H1 (cell line): ENCODE data around the gene INPP4B. TPM values are rescaled to one million over a fixed set of nuclear protein-coding genes. Genes with fewer than 3 reads are reported as not detected.

Experiments used
- CTCF ChIA-PET: fragments of 300-600 bp; sonication (Branson Sonifier 250); formaldehyde crosslinking; loops from one replicate; lab custom pipeline; 2021; ENCODE audit not compliant: partially characterized antibody; lab: Charles Lee
- POLR2A ChIA-PET: fragments of 300-600 bp; sonication (Branson Sonifier 250); formaldehyde crosslinking; loops from one replicate; lab custom pipeline; 2021; ENCODE audit warnings: inconsistent platforms; ENCODE audit not compliant: partially characterized antibody; lab: Charles Lee
- DNase-seq, 2 experiments: peaks; one replicate each; pipeline versions ENCODE4 v3.0.0 to v3.0.0-alpha.2; 2010 to 2022; ENCODE audit warnings: low spot score in 2 of 2, low read depth in 1 of 2, mixed read lengths in 1 of 2
- FAIRE-seq: peaks from 2 replicates; lab custom pipeline; 2011; peaks lifted over from hg19 to GRCh38; lab: Jason Lieb, UNC
- H2AFZ ChIP-seq: 2 replicates; pipeline ENCODE4 v1.8.1; 2012; ENCODE audit warnings: low read length, inconsistent platforms
- H2AK5ac ChIP-seq: 2 replicates; pipeline ENCODE4 v1.6.1; 2013; ENCODE audit warnings: low read depth, low read length
- H2BK120ac ChIP-seq: replicated peaks from 2 replicates; pipeline ENCODE3; 2013; ENCODE audit warnings: low read depth, low read length, inconsistent platforms
- H2BK12ac ChIP-seq: 2 replicates; pipeline ENCODE4 v1.6.1; 2013; ENCODE audit warnings: low read depth, low read length
- H2BK15ac ChIP-seq: 2 replicates; pipeline ENCODE4 v1.6.1; 2013; ENCODE audit warnings: low read length
- H2BK20ac ChIP-seq: 2 replicates; pipeline ENCODE4 v1.6.1; 2013; ENCODE audit warnings: low read length
- H2BK5ac ChIP-seq: 2 replicates; pipeline ENCODE4 v1.6.1; 2013; ENCODE audit warnings: low read depth, low read length
- H3K14ac ChIP-seq: 2 replicates; pipeline ENCODE4 v1.6.1; 2013; ENCODE audit warnings: inconsistent platforms; ENCODE audit not compliant: insufficient read length
- H3K18ac ChIP-seq: 2 replicates; pipeline ENCODE4 v1.6.1; 2013; ENCODE audit warnings: low read length; ENCODE audit errors: extremely low read depth
- H3K23ac ChIP-seq: 2 replicates; pipeline ENCODE4 v1.6.1; 2013; ENCODE audit warnings: inconsistent platforms; ENCODE audit not compliant: insufficient read length
- H3K23me2 ChIP-seq: 2 replicates; pipeline ENCODE4 v1.6.1; 2013; ENCODE audit warnings: low read depth, low read length
- H3K27ac ChIP-seq: 2 replicates; pipeline ENCODE4 v1.6.1; 2011; ENCODE audit warnings: low read depth, low read length, inconsistent platforms
- H3K27me3 ChIP-seq, 4 experiments: replicated peaks in 1 of 4; 1 replicate in 1 of 4; 2 replicates in 3 of 4; pipeline versions ENCODE4 v1.6.1 to v1.8.1; 2011 to 2013; ENCODE audit warnings: low read length in 3 of 4, mild to moderate bottlenecking in 3 of 4, inconsistent platforms in 2 of 4, mixed read lengths in 2 of 4, moderate library complexity in 1 of 4; ENCODE audit not compliant: control insufficient read depth in 3 of 4, insufficient read depth in 3 of 4; ENCODE audit errors: extremely low read depth in 1 of 4
- H3K36me3 ChIP-seq, 4 experiments: 2 replicates each; pipeline versions ENCODE4 v1.6.1 to v1.8.1; 2011 to 2013; ENCODE audit warnings: mild to moderate bottlenecking in 4 of 4, low read length in 3 of 4, moderate library complexity in 2 of 4, control low read depth in 1 of 4, inconsistent platforms in 1 of 4; ENCODE audit not compliant: insufficient read depth in 4 of 4, control insufficient read depth in 2 of 4
- H3K4ac ChIP-seq: replicated peaks from 2 replicates; pipeline ENCODE3; 2013; ENCODE audit warnings: low read length, low read depth, mixed read lengths, inconsistent platforms; ENCODE audit not compliant: insufficient read length
- H3K4me1 ChIP-seq, 4 experiments: replicated peaks in 1 of 4; 1 replicate in 1 of 4; 2 replicates in 3 of 4; pipeline versions ENCODE4 v1.6.1 to v1.8.1; 2011 to 2013; ENCODE audit warnings: low read length in 3 of 4, inconsistent platforms in 2 of 4, mixed read lengths in 1 of 4; ENCODE audit not compliant: insufficient read depth in 4 of 4, control insufficient read depth in 3 of 4
- H3K4me2 ChIP-seq, 2 experiments: 2 replicates each; pipeline versions ENCODE4 v1.6.1 to v1.8.1; 2011 to 2013; ENCODE audit warnings: low read depth in 2 of 2, low read length in 2 of 2, control low read depth in 1 of 2, inconsistent platforms in 1 of 2, mild to moderate bottlenecking in 1 of 2; ENCODE audit not compliant: insufficient read depth in 1 of 2
- H3K4me3 ChIP-seq, 4 experiments: fragments of 200-600, 300-600 bp in 1 of 4; sonication (generic), shearing (Covaris generic), sonication (Bioruptor Twin) in 1 of 4; 2 replicates each; pipeline versions ENCODE4 v1.5.1 to v1.8.1; 2011 to 2016; ENCODE audit warnings: low read length in 4 of 4, low read depth in 3 of 4, control low read depth in 2 of 4, inconsistent platforms in 2 of 4, mild to moderate bottlenecking in 2 of 4, mixed read lengths in 1 of 4, moderate library complexity in 1 of 4; ENCODE audit not compliant: insufficient read depth in 2 of 4; ENCODE audit errors: extremely low read depth in 1 of 4
- H3K56ac ChIP-seq: replicated peaks from 2 replicates; pipeline ENCODE3; 2013; ENCODE audit warnings: low read depth, mild to moderate bottlenecking, mixed read lengths, low read length, inconsistent platforms; ENCODE audit not compliant: insufficient read length
- H3K79me1 ChIP-seq: 2 replicates; pipeline ENCODE4 v1.6.1; 2013; ENCODE audit warnings: low read depth, low read length, control low read depth
- H3K79me2 ChIP-seq, 2 experiments: 2 replicates each; pipeline versions ENCODE4 v1.6.1 to v1.8.1; 2012 to 2013; ENCODE audit warnings: low read length in 2 of 2, mild to moderate bottlenecking in 2 of 2, inconsistent platforms in 1 of 2; ENCODE audit not compliant: insufficient read depth in 2 of 2, control insufficient read depth in 1 of 2
- H3K9ac ChIP-seq, 4 experiments: replicated peaks in 1 of 4; 1 replicate in 1 of 4; 2 replicates in 3 of 4; pipeline versions ENCODE4 v1.6.1 to v1.8.1; 2011 to 2013; ENCODE audit warnings: low read depth in 3 of 4, low read length in 3 of 4, control low read depth in 2 of 4, mild to moderate bottlenecking in 2 of 4, moderate library complexity in 2 of 4, inconsistent platforms in 1 of 4; ENCODE audit errors: extremely low read depth in 1 of 4
- H3K9me3 ChIP-seq, 2 experiments: 2 replicates each; pipeline versions ENCODE4 v1.6.1 to v1.8.1; 2012 to 2013; ENCODE audit warnings: mild to moderate bottlenecking in 2 of 2, moderate library complexity in 2 of 2, control low read depth in 1 of 2, inconsistent platforms in 1 of 2, low read depth in 1 of 2, low read length in 1 of 2, mixed read lengths in 1 of 2; ENCODE audit not compliant: insufficient read depth in 2 of 2
- H4K20me1 ChIP-seq, 2 experiments: replicated peaks in 1 of 2; 2 replicates each; pipeline versions ENCODE3 to v1.8.1; 2011 to 2013; ENCODE audit warnings: inconsistent platforms in 2 of 2, low read length in 2 of 2, mild to moderate bottlenecking in 1 of 2; ENCODE audit not compliant: insufficient read depth in 2 of 2, control insufficient read depth in 1 of 2
- H4K5ac ChIP-seq: 2 replicates; pipeline ENCODE4 v1.6.1; 2013; ENCODE audit warnings: low read length, low read depth, mixed read lengths, inconsistent platforms; ENCODE audit not compliant: insufficient read length
- H4K8ac ChIP-seq: 2 replicates; pipeline ENCODE4 v1.8.0; 2013; ENCODE audit warnings: mild to moderate bottlenecking, moderate library complexity, low read length, inconsistent platforms; ENCODE audit not compliant: insufficient read depth; ENCODE audit errors: extremely low read depth
- H4K91ac ChIP-seq: replicated peaks from 2 replicates; pipeline ENCODE3; 2013; ENCODE audit warnings: low read length, mixed read lengths, inconsistent platforms; ENCODE audit not compliant: insufficient read length
- ASH2L ChIP-seq: fragments of 200-600, 300-600 bp; sonication (generic); IDR thresholded peaks from one replicate; pipeline ENCODE4 v1.7.1; 2017; ENCODE audit warnings: low read length
- BACH1 ChIP-seq: IDR thresholded peaks from 2 replicates; pipeline ENCODE4 v1.6.1; 2012; ENCODE audit warnings: low read length, improper control_type of control experiment
- BCL11A ChIP-seq, 2 experiments: IDR thresholded peaks; one replicate each; pipeline ENCODE4 v1.6.1; 2011; ENCODE audit warnings: low read depth in 2 of 2, low read length in 2 of 2, mild to moderate bottlenecking in 2 of 2
- CTBP2 ChIP-seq: IDR thresholded peaks from 2 replicates; pipeline ENCODE4 v1.7.0; 2011; ENCODE audit warnings: borderline replicate concordance, mild to moderate bottlenecking, moderate library complexity, mixed read lengths, low read length; ENCODE audit not compliant: insufficient read depth, insufficient read length
- EZH2 ChIP-seq: fragments of 200-600 bp; sonication (generic); IDR thresholded peaks from 2 replicates; pipeline ENCODE4 v1.7.1; 2012; ENCODE audit warnings: low read depth, mild to moderate bottlenecking, moderate library complexity, low read length, inconsistent platforms; ENCODE audit not compliant: severe bottlenecking
- POLR2AphosphoS5 ChIP-seq: IDR thresholded peaks from 2 replicates; pipeline ENCODE4 v1.6.1; 2011; ENCODE audit warnings: low read depth, low read length
- RFX5 ChIP-seq: IDR thresholded peaks from 2 replicates; pipeline ENCODE4 v1.6.1; 2011; ENCODE audit warnings: low read depth, low read length, improper control_type of control experiment, borderline replicate concordance
- RNF2 ChIP-seq: fragments of 200-900, 300-1000 bp; sonication (generic); IDR thresholded peaks from 2 replicates; pipeline ENCODE4 v1.7.1; 2016; ENCODE audit warnings: borderline replicate concordance, low read depth, mild to moderate bottlenecking, antibody characterized with exemption, low read length; ENCODE audit not compliant: poor library complexity, severe bottlenecking; ENCODE audit errors: missing control alignments
- SAP30 ChIP-seq: fragments of 300-600 bp; sonication (generic); IDR thresholded peaks from 2 replicates; pipeline ENCODE4 v1.7.1; 2012; ENCODE audit warnings: low read length, moderate library complexity, mild to moderate bottlenecking, inconsistent platforms; ENCODE audit not compliant: insufficient read depth, insufficient replicate concordance
- SIN3A ChIP-seq, 2 experiments: IDR thresholded peaks in 1 of 2; conservative IDR thresholded peaks in 1 of 2; 2 replicates each; pipeline ENCODE4 v1.6.1; 2011 to 2012; ENCODE audit warnings: low read length in 2 of 2, improper control_type of control experiment in 1 of 2, low read depth in 1 of 2, mild to moderate bottlenecking in 1 of 2
- SP4 ChIP-seq: IDR thresholded peaks from 2 replicates; pipeline ENCODE4 v1.6.1; 2012; ENCODE audit warnings: low read length, inconsistent platforms
- SUZ12 ChIP-seq: fragments of 200-600 bp; sonication (generic); IDR thresholded peaks from 2 replicates; pipeline ENCODE4 v1.6.1; 2012; ENCODE audit warnings: mild to moderate bottlenecking, inconsistent platforms, low read length, moderate library complexity, mixed read lengths
- TCF12 ChIP-seq: IDR thresholded peaks from 2 replicates; pipeline ENCODE4 v1.6.1; 2011; ENCODE audit warnings: low read depth, mild to moderate bottlenecking, low read length
- ZNF274 ChIP-seq: IDR thresholded peaks from 2 replicates; pipeline ENCODE4 v1.7.0; 2012; ENCODE audit warnings: low read length, borderline replicate concordance; ENCODE audit errors: extremely low read depth
- polyA plus RNA-seq, 7 experiments: library from polyadenylated mRNA; depleted of rRNA in 3 of 7; stranded (reverse) in 5 of 7; unstranded in 2 of 7; fragments of >200 nt in 5 of 7; fragments of 200-250 nt in 2 of 7; gene quantifications; 1 replicate in 5 of 7; 2 replicates in 1 of 7; 4 replicates in 1 of 7; pipeline versions ENCODE4 v1.2.1 to v1.2.3, GENCODE V29; 2011 to 2013; ENCODE audit warnings: missing spikeins in 2 of 7, mixed read lengths in 2 of 7
- total RNA-seq: library from RNA; stranded (reverse); fragmentation: NEBNext Ultra II Directional; extraction: Animal tissue kit (Norgen Biotek cat#: 25700); gene quantifications from 2 replicates; pipeline ENCODE4 v1.2.1, GENCODE V29; 2021
- TF ChIP-seq, protein P1 (sequence below): IDR thresholded peaks from 2 replicates; pipeline ENCODE4 v1.6.1; 2012; ENCODE audit warnings: inconsistent platforms

The INPP4B gene
- total and polyA plus RNA-seq, 2 of the 8 experiments (the other 6 are each of a cell fraction or from before 2014, with no cell fraction given): 0.11 to 0.54 TPM

DNA sequence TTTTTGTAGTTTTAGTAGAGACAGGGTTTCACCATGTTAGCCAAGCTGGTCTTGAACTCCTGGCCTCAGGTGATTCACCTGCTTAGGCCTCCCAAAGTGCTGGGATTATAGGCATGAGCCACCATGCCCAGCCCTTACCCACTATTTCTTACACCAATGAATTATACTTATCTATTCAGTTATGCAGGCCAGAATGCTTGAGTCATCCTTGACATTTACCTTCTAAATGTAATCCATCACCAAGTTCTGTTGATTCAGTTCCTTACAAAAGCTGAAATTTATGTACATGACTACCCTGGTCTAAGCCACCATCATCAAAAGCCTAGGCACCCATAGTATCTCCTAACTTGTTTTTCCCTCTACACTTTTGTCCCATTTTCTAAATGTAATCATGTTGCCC lies 624.0 kb downstream of the INPP4B start:
- Histone ChIP-seq H3K4me2 (no peak overlapping the region), H3K9me3 (no peaks in the 10 kb centered on the region), H2BK12ac (no peak overlapping the region), H2BK120ac (no peak overlapping the region), H3K27ac (no peak overlapping the region; the same call in 1 of the 2 replicates), H3K27me3 (no peaks in the 10 kb centered on the region), H2BK20ac (no peak overlapping the region), H3K36me3 (no peaks in the 10 kb centered on the region), H4K5ac (no peak overlapping the region), H3K4me3 (no peak overlapping the region), H3K56ac (no peak overlapping the region), H3K9ac (no peak overlapping the region), H4K20me1 (no peaks in the 10 kb centered on the region), H3K23me2 (no peaks in the 10 kb centered on the region; the same call in 1 of the 2 replicates), H4K91ac (no peak overlapping the region), H2AFZ (no peak overlapping the region), H3K14ac (no peak overlapping the region), H2BK15ac (no peak overlapping the region), H4K8ac (no peak overlapping the region), H3K79me1 (no peaks in the 10 kb centered on the region), H3K23ac (no peak overlapping the region), H2BK5ac (no peak overlapping the region), H3K79me2 (no peaks in the 10 kb centered on the region), H3K18ac (no peak overlapping the region), H3K4ac (no peak overlapping the region), H3K4me1 (no peaks in the 10 kb centered on the region; a peak in 1 of 7 replicates), H2AK5ac (no peak overlapping the region)
- ChIA-PET POLR2A (no interaction called here), CTCF (interaction anchor here (1.5 kb wide), 1 partner anchor 12 kb away, joined by 3 read pairs; no protein-coding TSS in a partner anchor)
- DNase-seq (no peak), FAIRE-seq (no peak)
- TF ChIP-seq ASH2L (no peak), SIN3A (conservative IDR thresholded peaks at IDR 0.05 in 1 of 2, IDR thresholded peaks at IDR 0.05 in 1 of 2; ENCODE audit: low read depth in 1 of 2, low read length in 2 of 2) (no peak), RFX5 (no peak), EZH2 (no peak), POLR2AphosphoS5 (no peak), RNF2 (no peak), ZNF274 (no peak), SAP30 (no peak), BACH1 (no peak), TCF12 (no peak), CTBP2 (no peak), SUZ12 (no peak), BCL11A (IDR thresholded peaks at IDR 0.05; ENCODE audit: low read depth in 2 of 2, low read length in 2 of 2) (no peak), SP4 (no peak)
- TF ChIP-seq, protein P1, sequence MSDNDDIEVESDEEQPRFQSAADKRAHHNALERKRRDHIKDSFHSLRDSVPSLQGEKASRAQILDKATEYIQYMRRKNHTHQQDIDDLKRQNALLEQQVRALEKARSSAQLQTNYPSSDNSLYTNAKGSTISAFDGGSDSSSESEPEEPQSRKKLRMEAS: no peak
